ENCODE data around the gene TUBB2A. TPM values are rescaled to one million over a fixed set of nuclear protein-coding genes. Genes with fewer than 3 reads are reported as not detected.
"Not testable (repeated sequence)": the region's sequence is repeated elsewhere in the genome, so short reads cannot be mapped to it uniquely, and the experiment has no call there.

The TUBB2A gene
- total RNA-seq, 6 experiments from 2014 or later: 32.8 to 136 (median 83.8) TPM

- DNase-seq: no peak
- Histone ChIP-seq H3K27ac (no peak overlapping the region), H3K9me3 (no peaks in the 10 kb centered on the region), H3K4me1 (no peaks in the 10 kb centered on the region), H3K36me3 (no peaks in the 10 kb centered on the region), H3K4me3 (no peak overlapping the region), H3K27me3 (no peaks in the 10 kb centered on the region)
- no peak for TF ChIP-seq POLR2A (IDR thresholded peaks at IDR 0.05)
- TF ChIP-seq CTCF (IDR thresholded peaks at IDR 0.05): no peak
- ATAC-seq: no peak
- intact Hi-C loops (cut with DNase I): no loop called here
- WGBS (ENCODE audit: insufficient coverage, low coverage, low lambda C conversion rate, missing lambda C conversion rate): 60% methylated on average over 7 of the region's 7 CpGs
Observed at GRCh38 chr6:3202999-3203696, 45.8 kb upstream of the TUBB2A start.

- 83% methylated on average over 2 of the region's 2 CpGs for WGBS (ENCODE audit: insufficient coverage, low coverage, low lambda C conversion rate, missing lambda C conversion rate)
- ATAC-seq (no peak), DNase-seq (no peak)
- Histone ChIP-seq H3K4me1 (no peaks in the 10 kb centered on the region), H3K27me3 (no peaks in the 10 kb centered on the region), H3K4me3 (no peak overlapping the region), H3K36me3 (no peaks in the 10 kb centered on the region), H3K27ac (no peak overlapping the region), H3K9me3 (no peaks in the 10 kb centered on the region)
- intact Hi-C loops (cut with DNase I): no loop called here
- no peak for TF ChIP-seq POLR2A (IDR thresholded peaks at IDR 0.05)
- TF ChIP-seq CTCF (IDR thresholded peaks at IDR 0.05): no peak
Observed at GRCh38 chr6:3201388-3201787, 44.0 kb upstream of the TUBB2A start.

GRCh38 chr6:3200682-3201081 lies 43.3 kb upstream of the TUBB2A start:
- Histone ChIP-seq H3K27me3 (no peaks in the 10 kb centered on the region), H3K27ac (no peak overlapping the region), H3K4me3 (no peak overlapping the region), H3K4me1 (no peaks in the 10 kb centered on the region), H3K36me3 (no peaks in the 10 kb centered on the region), H3K9me3 (no peaks in the 10 kb centered on the region)
- DNase-seq (no peak), ATAC-seq (no peak)
- TF ChIP-seq CTCF (IDR thresholded peaks at IDR 0.05) (no peak), POLR2A (IDR thresholded peaks at IDR 0.05) (no peak)
- intact Hi-C loops (cut with DNase I): no loop called here

GRCh38 chr6:3199382-3199781 lies 42.0 kb upstream of the TUBB2A start:
- Histone ChIP-seq H3K9me3 (no peaks in the 10 kb centered on the region), H3K27ac (no peak overlapping the region), H3K4me1 (no peaks in the 10 kb centered on the region), H3K36me3 (no peaks in the 10 kb centered on the region), H3K27me3 (no peaks in the 10 kb centered on the region), H3K4me3 (no peak overlapping the region)
- DNase-seq: no peak
- ATAC-seq: no peak
- WGBS (ENCODE audit: insufficient coverage, low coverage, low lambda C conversion rate, missing lambda C conversion rate): 76% methylated on average over 5 of the region's 5 CpGs
- no peak for TF ChIP-seq POLR2A (IDR thresholded peaks at IDR 0.05)
- TF ChIP-seq CTCF (IDR thresholded peaks at IDR 0.05): no peak
- intact Hi-C loops (cut with DNase I): no loop called here

- H3K4me1 ChIP-seq; H3K27me3 ChIP-seq; H3K27ac ChIP-seq; DNase-seq; H3K9me3 ChIP-seq; ATAC-seq; intact Hi-C loops (cut with DNase I); H3K4me3 ChIP-seq; H3K36me3 ChIP-seq: not testable (repeated sequence)
- WGBS (ENCODE audit: insufficient coverage, low coverage, low lambda C conversion rate, missing lambda C conversion rate): 92% methylated on average over 2 of the region's 5 CpGs
Observed at GRCh38 chr6:3197734-3198133, 40.4 kb upstream of the TUBB2A start.
